ENCODE measurements around the gene DEGS2.

Gene DEGS2

GRCh38 chr14:100201701-100202100 lies 42.3 kb upstream of the DEGS2 start:
- TF ChIP-seq YY1 (IDR thresholded peaks at IDR 0.05; ENCODE audit: insufficient read depth, insufficient read length) (no peak), ZNF274 (IDR thresholded peaks at IDR 0.05; ENCODE audit: low read depth, low read length) (no peak), SUZ12 (IDR thresholded peaks at IDR 0.05; ENCODE audit: extremely low read depth, insufficient read depth, insufficient read length) (no peak)
- Histone ChIP-seq H3K9ac (ENCODE audit: insufficient read length, low read depth) (no peak overlapping the region), H3K4me1 (ENCODE audit: insufficient read depth, insufficient read length) (peaks cover 5% of the 10 kb centered on the region), H3K27me3 (ENCODE audit: insufficient read depth, insufficient read length) (no peaks in the 10 kb centered on the region), H3K4me3 (ENCODE audit: insufficient read length, low read depth) (no peak overlapping the region), H3K36me3 (ENCODE audit: insufficient read depth, insufficient read length, low read length) (no peaks in the 10 kb centered on the region), H3K9me3 (ENCODE audit: insufficient read depth, low read length) (no peaks in the 10 kb centered on the region)
- no peak for DNase-seq (ENCODE audit: low read depth, low spot score)

- Histone ChIP-seq H3K9ac (ENCODE audit: insufficient read length, low read depth) (no peak overlapping the region), H3K4me3 (ENCODE audit: insufficient read length, low read depth) (no peak overlapping the region), H3K4me1 (ENCODE audit: insufficient read depth, insufficient read length) (peaks cover 5% of the 10 kb centered on the region), H3K36me3 (ENCODE audit: insufficient read depth, insufficient read length, low read length) (no peaks in the 10 kb centered on the region), H3K9me3 (ENCODE audit: insufficient read depth, low read length) (no peaks in the 10 kb centered on the region), H3K27me3 (ENCODE audit: insufficient read depth, insufficient read length) (no peaks in the 10 kb centered on the region)
- no peak for DNase-seq (ENCODE audit: low read depth, low spot score)
- TF ChIP-seq SUZ12 (IDR thresholded peaks at IDR 0.05; ENCODE audit: extremely low read depth, insufficient read depth, insufficient read length) (no peak), YY1 (IDR thresholded peaks at IDR 0.05; ENCODE audit: insufficient read depth, insufficient read length) (no peak)
Measured at GRCh38 chr14:100200311-100200710, 40.9 kb upstream of the DEGS2 start.

GRCh38 chr14:100199240-100199860 lies 39.9 kb upstream of the DEGS2 start:
- no peak for DNase-seq (ENCODE audit: low read depth, low spot score)
- no peak overlapping the region for H3K9ac ChIP-seq (ENCODE audit: insufficient read length, low read depth)
- TF ChIP-seq YY1 (IDR thresholded peaks at IDR 0.05; ENCODE audit: insufficient read depth, insufficient read length): no peak
- no peak for TF ChIP-seq ZNF274 (IDR thresholded peaks at IDR 0.05; ENCODE audit: low read depth, low read length)
- TF ChIP-seq SUZ12 (IDR thresholded peaks at IDR 0.05; ENCODE audit: extremely low read depth, insufficient read depth, insufficient read length): no peak
- peaks cover 5% of the 10 kb centered on the region for H3K4me1 ChIP-seq (ENCODE audit: insufficient read depth, insufficient read length)
- H3K27me3 ChIP-seq (ENCODE audit: insufficient read depth, insufficient read length): no peaks in the 10 kb centered on the region
- H3K9me3 ChIP-seq (ENCODE audit: insufficient read depth, low read length): no peaks in the 10 kb centered on the region
- H3K4me3 ChIP-seq (ENCODE audit: insufficient read length, low read depth): no peak overlapping the region
- no peaks in the 10 kb centered on the region for H3K36me3 ChIP-seq (ENCODE audit: insufficient read depth, insufficient read length, low read length)

- TF ChIP-seq YY1 (IDR thresholded peaks at IDR 0.05; ENCODE audit: insufficient read depth, insufficient read length) (no peak), ZNF274 (IDR thresholded peaks at IDR 0.05; ENCODE audit: low read depth, low read length) (no peak), SUZ12 (IDR thresholded peaks at IDR 0.05; ENCODE audit: extremely low read depth, insufficient read depth, insufficient read length) (no peak)
- Histone ChIP-seq H3K27me3 (ENCODE audit: insufficient read depth, insufficient read length) (no peaks in the 10 kb centered on the region), H3K9me3 (ENCODE audit: insufficient read depth, low read length) (no peaks in the 10 kb centered on the region), H3K9ac (ENCODE audit: insufficient read length, low read depth) (peak overlapping the region; percentile 67), H3K4me3 (ENCODE audit: insufficient read length, low read depth) (no peak overlapping the region), H3K36me3 (ENCODE audit: insufficient read depth, insufficient read length, low read length) (no peaks in the 10 kb centered on the region), H3K4me1 (ENCODE audit: insufficient read depth, insufficient read length) (peaks cover 5% of the 10 kb centered on the region)
- no peak for DNase-seq (ENCODE audit: low read depth, low spot score)
Measured at GRCh38 chr14:100193417-100194357, 34.2 kb upstream of the DEGS2 start.

- no peaks in the 10 kb centered on the region for H3K27me3 ChIP-seq (ENCODE audit: insufficient read depth, insufficient read length)
- peaks cover 5% of the 10 kb centered on the region for H3K4me1 ChIP-seq (ENCODE audit: insufficient read depth, insufficient read length)
- H3K4me3 ChIP-seq (ENCODE audit: insufficient read length, low read depth): peak overlapping the region; percentile 30
- peak; percentile 95 for DNase-seq (ENCODE audit: low read depth, low spot score)
- peak overlapping the region; percentile 80 for H3K9ac ChIP-seq (ENCODE audit: insufficient read length, low read depth)
- H3K9me3 ChIP-seq (ENCODE audit: insufficient read depth, low read length): no peaks in the 10 kb centered on the region
- TF ChIP-seq ZNF274 (IDR thresholded peaks at IDR 0.05; ENCODE audit: low read depth, low read length): no peak
- TF ChIP-seq YY1 (IDR thresholded peaks at IDR 0.05; ENCODE audit: insufficient read depth, insufficient read length): no peak
- TF ChIP-seq SUZ12 (IDR thresholded peaks at IDR 0.05; ENCODE audit: extremely low read depth, insufficient read depth, insufficient read length): no peak
- no peaks in the 10 kb centered on the region for H3K36me3 ChIP-seq (ENCODE audit: insufficient read depth, insufficient read length, low read length)
Measured at GRCh38 chr14:100192672-100193416, 33.4 kb upstream of the DEGS2 start.

GRCh38 chr14:100192250-100192671 lies 32.8 kb upstream of the DEGS2 start:
- DNase-seq (ENCODE audit: low read depth, low spot score): no peak
- TF ChIP-seq ZNF274 (IDR thresholded peaks at IDR 0.05; ENCODE audit: low read depth, low read length): no peak
- no peak for TF ChIP-seq YY1 (IDR thresholded peaks at IDR 0.05; ENCODE audit: insufficient read depth, insufficient read length)
- TF ChIP-seq SUZ12 (IDR thresholded peaks at IDR 0.05; ENCODE audit: extremely low read depth, insufficient read depth, insufficient read length): no peak
- peaks cover 6% of the 10 kb centered on the region for H3K4me1 ChIP-seq (ENCODE audit: insufficient read depth, insufficient read length)
- H3K36me3 ChIP-seq (ENCODE audit: insufficient read depth, insufficient read length, low read length): no peaks in the 10 kb centered on the region
- H3K27me3 ChIP-seq (ENCODE audit: insufficient read depth, insufficient read length): no peaks in the 10 kb centered on the region
- H3K9me3 ChIP-seq (ENCODE audit: insufficient read depth, low read length): no peaks in the 10 kb centered on the region
- peak overlapping the region; percentile 80 for H3K9ac ChIP-seq (ENCODE audit: insufficient read length, low read depth)
- H3K4me3 ChIP-seq (ENCODE audit: insufficient read length, low read depth): peak overlapping the region; percentile 30
